Measurements from ENCODE around the gene ATG4C.

DNA sequence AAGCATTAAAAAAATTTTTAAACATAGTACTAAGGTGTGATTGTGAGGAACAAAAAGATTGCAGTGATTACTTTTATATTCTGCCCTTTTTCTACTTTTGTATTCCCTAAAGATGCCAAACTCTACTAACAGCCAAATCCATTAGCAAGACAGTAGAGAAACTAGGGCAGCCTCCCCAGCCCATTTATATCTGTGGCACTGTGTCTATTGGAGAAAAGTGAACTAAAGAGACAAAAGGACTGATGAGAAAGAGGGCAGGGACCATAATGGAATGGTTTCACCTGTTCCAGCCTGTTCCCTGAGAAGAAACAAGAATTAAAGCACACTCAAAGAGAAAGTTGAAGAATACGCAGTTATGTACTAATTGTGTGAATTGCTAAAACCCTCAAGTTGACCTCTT lies 56.6 kb downstream of the ATG4C start:
- TF ChIP-seq LEF1 (IDR thresholded peaks at IDR 0.05; ENCODE audit: borderline replicate concordance) (no peak), SP1 (IDR thresholded peaks at IDR 0.05) (no peak), L3MBTL2 (conservative IDR thresholded peaks at IDR 0.05) (no peak), CTBP1 (IDR thresholded peaks at IDR 0.05; ENCODE audit: borderline replicate concordance) (no peak), FOXM1 (IDR thresholded peaks at IDR 0.05; ENCODE audit: borderline replicate concordance) (no peak), FOXK2 (IDR thresholded peaks at IDR 0.05) (no peak), FOXA1 (IDR thresholded peaks at IDR 0.05) (no peak), SUZ12 (IDR thresholded peaks at IDR 0.05) (no peak), BHLHE40 (IDR thresholded peaks at IDR 0.05; ENCODE audit: borderline replicate concordance) (no peak), ARNT (IDR thresholded peaks at IDR 0.05) (no peak), ELF4 (IDR thresholded peaks at IDR 0.05) (no peak)
- TF ChIP-seq, protein P1, sequence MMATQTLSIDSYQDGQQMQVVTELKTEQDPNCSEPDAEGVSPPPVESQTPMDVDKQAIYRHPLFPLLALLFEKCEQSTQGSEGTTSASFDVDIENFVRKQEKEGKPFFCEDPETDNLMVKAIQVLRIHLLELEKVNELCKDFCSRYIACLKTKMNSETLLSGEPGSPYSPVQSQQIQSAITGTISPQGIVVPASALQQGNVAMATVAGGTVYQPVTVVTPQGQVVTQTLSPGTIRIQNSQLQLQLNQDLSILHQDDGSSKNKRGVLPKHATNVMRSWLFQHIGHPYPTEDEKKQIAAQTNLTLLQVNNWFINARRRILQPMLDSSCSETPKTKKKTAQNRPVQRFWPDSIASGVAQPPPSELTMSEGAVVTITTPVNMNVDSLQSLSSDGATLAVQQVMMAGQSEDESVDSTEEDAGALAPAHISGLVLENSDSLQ (IDR thresholded peaks at IDR 0.05), result no peak
